ENCODE data around the gene GRB14. TPM values are rescaled to one million over a fixed set of nuclear protein-coding genes. Genes with fewer than 3 reads are reported as not detected.

The GRB14 gene
- total and polyA plus RNA-seq, 5 donors from 2014 or later = 0.69 TPM; not detected in 4

DNA sequence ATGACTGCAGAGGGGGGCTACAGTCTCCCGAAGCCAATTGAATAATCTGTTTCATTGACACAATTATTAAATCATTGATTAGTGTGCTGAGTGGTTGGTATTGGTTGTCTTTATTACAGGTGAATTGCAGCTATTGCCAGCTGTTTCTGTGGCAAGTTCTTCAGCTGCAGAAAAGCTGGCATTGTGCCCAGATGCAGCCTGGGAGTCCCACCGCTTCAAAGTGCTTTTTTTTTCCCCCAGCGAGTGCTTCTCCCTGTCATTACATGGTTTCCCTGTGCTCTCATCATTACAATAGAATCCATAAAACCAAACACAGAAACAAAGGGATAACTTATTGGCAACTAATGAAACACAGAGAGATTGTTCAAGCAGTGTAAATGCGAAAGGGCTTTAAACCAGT lies 164.7 kb downstream of the GRB14 start:
- H3K4me3 Mint-ChIP-seq = no peak overlapping the region
- H3K36me3 Mint-ChIP-seq = no peaks in the 10 kb centered on the region
- peaks cover 0 to 18% (median 6%) of the 10 kb centered on the region in 7 donors for H3K9me3 Mint-ChIP-seq
- no peaks in the 10 kb centered on the region for H3K27me3 Mint-ChIP-seq
- DNase-seq (no peak), ATAC-seq (ENCODE audit: low read depth in 2 of 2) (no peak)
- no peaks in the 10 kb centered on the region for H3K9me3 ChIP-seq (ENCODE audit: control insufficient read depth in 2 of 2, low read length in 2 of 2)
- H3K27me3 ChIP-seq (ENCODE audit: control insufficient read depth, insufficient read depth, low read length) = no peaks in the 10 kb centered on the region
- H3K27ac Mint-ChIP-seq = no peak overlapping the region
- no peaks in the 10 kb centered on the region for H3K4me1 Mint-ChIP-seq
- no peaks in the 10 kb centered on the region for H3K36me3 ChIP-seq (ENCODE audit: control insufficient read depth, insufficient read depth, low read length)
- H3K27ac ChIP-seq (ENCODE audit: insufficient read depth, low read length, poor library complexity, severe bottlenecking) = no peak overlapping the region
- no peaks in the 10 kb centered on the region for H3K4me1 ChIP-seq (ENCODE audit: control insufficient read depth, insufficient read depth, low read length, poor library complexity, severe bottlenecking)
- no peak overlapping the region for H3K4me3 ChIP-seq (ENCODE audit: low read depth, low read length)

DNA sequence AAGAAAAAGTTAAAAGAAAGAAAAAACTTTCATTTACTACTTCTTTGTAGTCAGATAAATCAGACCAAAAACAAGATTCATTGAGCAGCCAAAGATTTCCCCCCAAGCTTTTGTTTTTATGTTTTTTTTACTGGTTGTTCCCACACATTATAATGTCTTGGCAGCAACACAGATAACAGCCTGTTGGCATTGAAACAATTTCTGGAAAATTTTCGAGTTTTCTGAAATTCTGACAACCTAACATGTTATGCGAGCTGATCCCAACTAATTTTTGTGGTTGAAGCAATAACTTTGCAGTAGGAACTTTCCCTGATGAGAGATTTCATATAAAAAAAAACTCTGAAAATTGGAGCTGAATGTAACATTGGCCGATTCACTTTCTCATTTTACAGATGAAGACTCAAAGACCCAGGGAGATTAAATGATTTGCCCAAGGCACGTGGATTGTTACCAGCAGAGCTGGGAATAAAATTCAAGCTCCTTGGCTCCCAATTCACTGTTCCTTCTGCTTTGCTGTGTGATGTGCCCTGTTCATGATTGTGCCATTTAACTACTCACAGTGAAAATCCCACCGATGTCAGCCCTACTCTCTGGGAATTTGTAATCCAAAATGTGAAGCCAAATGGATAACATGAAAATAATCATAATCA lies 167.5 kb downstream of the GRB14 start:
- Histone ChIP-seq H3K27ac (ENCODE audit: insufficient read depth, low read length, poor library complexity, severe bottlenecking) (no peak overlapping the region), H3K4me1 (ENCODE audit: control insufficient read depth, insufficient read depth, low read length, poor library complexity, severe bottlenecking) (no peaks in the 10 kb centered on the region), H3K9me3 (ENCODE audit: control insufficient read depth in 2 of 2, low read length in 2 of 2) (no peaks in the 10 kb centered on the region), H3K36me3 (ENCODE audit: control insufficient read depth, insufficient read depth, low read length) (no peaks in the 10 kb centered on the region), H3K27me3 (ENCODE audit: control insufficient read depth, insufficient read depth, low read length) (no peaks in the 10 kb centered on the region), H3K4me3 (ENCODE audit: low read depth, low read length) (no peak overlapping the region)
- Mint-ChIP-seq H3K36me3 (no peaks in the 10 kb centered on the region), H3K9me3 (peaks cover 0 to 17% (median 5%) of the 10 kb centered on the region in 7 donors), H3K27ac (no peak overlapping the region), H3K4me1 (no peaks in the 10 kb centered on the region), H3K27me3 (no peaks in the 10 kb centered on the region), H3K4me3 (no peak overlapping the region)
- no peak for ATAC-seq (ENCODE audit: low read depth in 2 of 2)
- DNase-seq = no peak

DNA sequence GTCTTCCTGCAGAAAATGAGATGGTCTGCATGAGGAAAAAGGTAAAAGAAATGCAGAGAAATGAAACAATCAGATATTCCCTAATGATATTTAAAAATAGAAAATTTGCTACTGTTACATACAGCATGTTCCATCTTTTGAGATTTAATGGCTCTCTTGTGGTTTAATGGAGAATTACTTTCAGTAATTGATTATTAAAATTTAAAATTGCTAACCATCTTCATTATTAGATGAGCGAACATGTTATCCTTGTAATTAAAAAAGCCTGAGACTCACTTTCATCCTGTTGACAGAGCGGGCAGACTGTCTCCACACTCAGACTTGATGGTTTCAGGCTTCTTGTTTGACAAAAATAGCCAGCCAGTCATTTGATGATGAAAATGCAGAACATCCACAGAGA lies 171.0 kb downstream of the GRB14 start:
- Mint-ChIP-seq H3K27ac (no peak overlapping the region), H3K27me3 (no peaks in the 10 kb centered on the region), H3K4me3 (no peak overlapping the region), H3K36me3 (no peaks in the 10 kb centered on the region), H3K4me1 (no peaks in the 10 kb centered on the region), H3K9me3 (peaks cover 0 to 14% (median 6%) of the 10 kb centered on the region in 7 donors)
- Histone ChIP-seq H3K27me3 (ENCODE audit: control insufficient read depth, insufficient read depth, low read length) (no peaks in the 10 kb centered on the region), H3K4me3 (ENCODE audit: low read depth, low read length) (no peak overlapping the region), H3K27ac (ENCODE audit: insufficient read depth, low read length, poor library complexity, severe bottlenecking) (no peak overlapping the region), H3K36me3 (ENCODE audit: control insufficient read depth, insufficient read depth, low read length) (no peaks in the 10 kb centered on the region), H3K9me3 (ENCODE audit: control insufficient read depth in 2 of 2, low read length in 2 of 2) (no peaks in the 10 kb centered on the region), H3K4me1 (ENCODE audit: control insufficient read depth, insufficient read depth, low read length, poor library complexity, severe bottlenecking) (no peaks in the 10 kb centered on the region)
- DNase-seq (no peak), ATAC-seq (ENCODE audit: low read depth in 2 of 2) (no peak)

DNA sequence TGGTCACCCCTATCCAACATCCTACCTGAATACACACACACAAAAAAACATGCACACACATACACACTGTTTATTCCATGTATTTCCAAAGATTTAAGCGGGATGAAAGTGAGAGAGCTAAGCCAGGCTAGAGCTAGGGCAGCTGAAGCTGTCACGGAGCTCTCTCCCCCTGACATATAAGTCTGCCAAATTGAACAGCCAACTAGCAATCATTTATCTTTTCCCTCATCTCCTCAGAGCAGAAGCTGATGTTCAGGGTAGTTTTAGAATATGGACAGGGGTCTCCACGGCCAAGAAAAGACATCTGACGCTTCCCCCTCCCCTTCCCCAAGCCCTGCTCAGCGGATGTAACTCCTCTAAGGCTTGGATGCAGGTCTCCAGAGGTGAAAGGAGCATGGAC lies 171.6 kb downstream of the GRB14 start:
- Mint-ChIP-seq H3K4me1 (no peaks in the 10 kb centered on the region), H3K36me3 (no peaks in the 10 kb centered on the region), H3K4me3 (no peak overlapping the region), H3K27ac (no peak overlapping the region), H3K27me3 (no peaks in the 10 kb centered on the region), H3K9me3 (peaks cover 0 to 14% (median 6%) of the 10 kb centered on the region in 7 donors)
- ATAC-seq (ENCODE audit: low read depth in 2 of 2) = no peak
- H3K36me3 ChIP-seq (ENCODE audit: control insufficient read depth, insufficient read depth, low read length) = no peaks in the 10 kb centered on the region
- DNase-seq = no peak
- H3K9me3 ChIP-seq (ENCODE audit: control insufficient read depth in 2 of 2, low read length in 2 of 2) = no peaks in the 10 kb centered on the region
- no peaks in the 10 kb centered on the region for H3K27me3 ChIP-seq (ENCODE audit: control insufficient read depth, insufficient read depth, low read length)
- H3K4me3 ChIP-seq (ENCODE audit: low read depth, low read length) = no peak overlapping the region
- H3K4me1 ChIP-seq (ENCODE audit: control insufficient read depth, insufficient read depth, low read length, poor library complexity, severe bottlenecking) = no peaks in the 10 kb centered on the region
- H3K27ac ChIP-seq (ENCODE audit: insufficient read depth, low read length, poor library complexity, severe bottlenecking) = no peak overlapping the region

DNA sequence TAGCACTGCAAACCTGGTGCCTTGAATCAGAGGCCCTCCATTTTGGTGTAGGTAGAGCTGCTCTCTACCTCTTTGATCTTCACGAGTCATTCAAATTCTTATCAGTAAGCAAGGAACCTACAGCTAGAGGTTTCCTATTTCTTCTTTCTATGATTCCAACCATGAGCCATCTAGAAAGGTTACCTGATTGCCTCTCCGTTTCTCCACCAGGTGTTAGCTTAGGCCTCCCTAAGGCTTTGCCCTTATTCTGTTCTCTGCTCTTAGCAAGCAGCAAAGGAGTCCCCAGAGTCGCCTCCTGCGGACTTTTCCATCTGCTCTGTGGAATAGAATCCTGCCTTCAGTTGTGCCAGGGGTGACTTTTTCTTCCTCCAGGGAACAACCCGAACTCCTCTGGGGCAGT lies 173.6 kb downstream of the GRB14 start:
- DNase-seq = no peak
- Histone ChIP-seq H3K4me3 (ENCODE audit: low read depth, low read length) (no peak overlapping the region), H3K27ac (ENCODE audit: insufficient read depth, low read length, poor library complexity, severe bottlenecking) (no peak overlapping the region), H3K4me1 (ENCODE audit: control insufficient read depth, insufficient read depth, low read length, poor library complexity, severe bottlenecking) (no peaks in the 10 kb centered on the region), H3K36me3 (ENCODE audit: control insufficient read depth, insufficient read depth, low read length) (no peaks in the 10 kb centered on the region), H3K9me3 (ENCODE audit: control insufficient read depth in 2 of 2, low read length in 2 of 2) (no peaks in the 10 kb centered on the region), H3K27me3 (ENCODE audit: control insufficient read depth, insufficient read depth, low read length) (no peaks in the 10 kb centered on the region)
- ATAC-seq (ENCODE audit: low read depth in 2 of 2) = no peak
- Mint-ChIP-seq H3K9me3 (peaks cover 0 to 13% (median 6%) of the 10 kb centered on the region in 7 donors), H3K36me3 (no peaks in the 10 kb centered on the region), H3K27ac (no peak overlapping the region), H3K4me1 (no peaks in the 10 kb centered on the region), H3K4me3 (no peak overlapping the region), H3K27me3 (no peaks in the 10 kb centered on the region)

Other genes with a start within 250 kb of the GRB14 start
- gene COBLL1, start 220.3 kb upstream of the GRB14 start, total RNA-seq = 1.3 TPM
- gene COBLL1, start 220.3 kb upstream of the GRB14 start, polyA plus RNA-seq = under 1 TPM in 1 of 4 donors, not detected in 3; 0.49 TPM

Measured in CD4-positive, CD25-positive, alpha-beta regulatory T cell (primary cell).